GM18909 (cell line): ENCODE data around the gene ARL15.

Experiments
- ATAC-seq: cut with Tn5 transposase; IDR thresholded peaks from one replicate; pipeline ENCODE4 v1.9.1; 2021; ENCODE audit warnings: mild to moderate bottlenecking; ENCODE audit not compliant: unreplicated experiment, poor library complexity

Gene ARL15

DNA sequence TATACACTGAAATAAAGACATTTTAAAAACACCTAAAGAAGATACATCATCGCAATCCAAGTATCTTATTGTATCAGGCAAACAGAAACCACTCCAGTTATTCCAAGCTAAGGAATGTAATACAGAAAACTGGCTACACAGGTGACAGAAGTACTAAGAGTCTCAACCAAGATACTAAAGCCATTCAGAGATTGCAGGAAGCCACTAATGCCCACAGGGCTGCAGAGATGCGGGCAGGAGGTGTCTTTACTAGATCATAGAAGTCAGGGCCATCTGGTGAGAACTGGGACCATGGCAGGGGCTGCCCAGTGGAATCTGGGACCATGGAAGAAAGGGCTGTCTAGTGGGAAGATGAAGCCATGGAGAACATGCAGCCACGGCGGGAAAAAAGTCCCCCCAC lies 384.3 kb downstream of the ARL15 start:
- no peak for ATAC-seq

- no peak for ATAC-seq
Observed at GRCh38 chr5:53924392-53924791, 386.0 kb downstream of the ARL15 start.

DNA sequence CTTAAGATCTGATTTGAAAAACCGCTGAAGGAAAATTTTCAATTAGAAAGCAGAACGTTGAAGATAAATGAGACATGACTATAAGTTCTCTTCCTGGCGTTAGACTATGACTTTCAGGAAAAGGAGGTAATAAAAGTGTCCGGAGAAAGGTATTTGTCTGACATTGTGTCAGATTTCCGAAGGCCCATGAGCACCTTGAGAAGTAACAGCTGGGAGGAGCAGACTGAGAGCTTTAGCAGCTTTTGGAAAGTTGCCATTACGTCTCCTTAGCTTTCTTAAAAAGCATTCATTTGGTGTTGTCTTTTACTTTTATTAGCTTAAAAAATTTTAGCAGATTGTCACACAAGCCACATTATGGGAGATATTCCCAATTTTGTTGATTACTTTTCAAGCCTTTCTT lies 386.4 kb downstream of the ARL15 start:
- ATAC-seq: no peak

- no peak for ATAC-seq
Observed at GRCh38 chr5:53922508-53923498, 387.6 kb downstream of the ARL15 start.

- no peak for ATAC-seq
Observed at GRCh38 chr5:53917826-53918225, 392.5 kb downstream of the ARL15 start.

GRCh38 chr5:53917095-53917494 lies 393.3 kb downstream of the ARL15 start:
- ATAC-seq: no peak

DNA sequence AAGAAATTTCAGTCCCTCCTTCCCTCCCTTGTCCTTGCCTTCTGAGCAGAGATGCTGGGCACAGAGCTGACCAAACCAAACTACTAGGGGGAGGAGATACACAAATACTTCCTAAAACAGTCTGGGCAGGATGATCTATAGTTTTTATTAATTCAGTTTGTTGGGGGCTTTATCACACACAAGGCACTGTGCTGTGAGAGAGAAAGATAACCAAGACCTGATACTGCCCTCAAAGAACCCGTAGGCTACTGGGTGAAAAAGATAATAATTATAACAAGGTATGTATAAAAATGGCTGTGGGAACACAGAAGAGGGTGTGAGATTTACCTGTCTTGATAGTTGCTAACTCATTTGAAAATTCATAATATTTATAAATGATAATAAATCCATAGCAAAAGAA lies 395.3 kb downstream of the ARL15 start:
- no peak for ATAC-seq

DNA sequence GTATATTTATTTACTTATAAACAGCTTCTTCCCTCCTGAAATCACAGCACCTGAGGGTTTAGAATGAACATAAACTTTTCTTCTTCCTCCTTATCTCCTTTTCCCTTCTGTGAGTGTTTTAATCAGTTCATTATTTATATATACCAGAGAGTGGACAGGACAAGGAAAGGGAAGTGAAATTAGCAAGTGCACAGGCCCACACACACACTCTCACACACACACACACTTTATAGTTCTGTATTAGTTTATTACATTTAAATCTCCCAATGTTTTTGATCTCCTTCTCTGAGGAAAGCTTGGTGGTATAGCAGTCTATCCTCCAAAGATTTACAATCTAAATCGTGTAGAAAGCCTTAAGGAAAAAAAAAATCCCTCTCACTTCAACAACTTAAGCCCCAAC lies 396.4 kb downstream of the ARL15 start:
- no peak for ATAC-seq

DNA sequence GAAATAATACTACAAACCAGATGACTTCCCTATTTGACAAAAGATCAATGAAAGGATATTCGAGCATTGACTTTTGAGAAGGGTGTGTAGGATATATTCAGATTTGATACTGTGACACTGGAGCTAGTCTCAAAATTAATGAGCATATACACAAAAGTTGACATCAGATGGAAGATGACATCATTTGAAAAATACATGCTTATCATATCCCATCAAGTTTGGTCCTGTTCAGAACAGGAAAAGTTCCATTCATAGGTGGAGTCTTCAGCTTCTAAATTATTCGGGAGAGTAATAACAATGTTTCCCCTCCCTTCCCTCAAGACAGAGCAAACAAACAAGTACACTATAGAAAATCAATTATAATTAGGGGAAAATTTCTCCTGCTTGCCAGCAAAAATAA lies 401.6 kb downstream of the ARL15 start:
- no peak for ATAC-seq

- no peak for ATAC-seq
Observed at GRCh38 chr5:53907827-53908226, 402.5 kb downstream of the ARL15 start.

DNA sequence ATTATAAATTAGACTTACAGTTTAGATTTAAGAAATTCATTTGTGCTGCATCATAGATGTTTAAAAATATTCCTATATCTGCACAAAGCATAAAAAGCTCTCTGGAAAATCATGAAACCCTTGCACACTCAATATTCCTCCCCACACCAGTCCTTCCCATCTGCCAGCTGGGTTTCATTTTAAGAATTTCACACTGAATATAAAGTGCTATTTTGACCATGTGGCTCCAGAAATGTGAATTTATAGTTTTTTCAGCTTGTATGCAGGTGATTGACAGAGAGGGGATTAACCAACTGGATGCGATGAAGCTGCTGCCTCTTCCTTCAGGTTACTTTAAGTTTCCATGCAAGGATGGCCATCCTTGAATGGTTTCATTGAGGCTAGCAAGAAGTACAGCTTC lies 403.6 kb downstream of the ARL15 start:
- no peak for ATAC-seq

- ATAC-seq: no peak
Observed at GRCh38 chr5:53902296-53902907, 408.0 kb downstream of the ARL15 start.

- no peak for ATAC-seq
Observed at GRCh38 chr5:53900677-53901076, 409.7 kb downstream of the ARL15 start.

- no peak for ATAC-seq
Observed at GRCh38 chr5:53895091-53895683, 415.2 kb downstream of the ARL15 start.

DNA sequence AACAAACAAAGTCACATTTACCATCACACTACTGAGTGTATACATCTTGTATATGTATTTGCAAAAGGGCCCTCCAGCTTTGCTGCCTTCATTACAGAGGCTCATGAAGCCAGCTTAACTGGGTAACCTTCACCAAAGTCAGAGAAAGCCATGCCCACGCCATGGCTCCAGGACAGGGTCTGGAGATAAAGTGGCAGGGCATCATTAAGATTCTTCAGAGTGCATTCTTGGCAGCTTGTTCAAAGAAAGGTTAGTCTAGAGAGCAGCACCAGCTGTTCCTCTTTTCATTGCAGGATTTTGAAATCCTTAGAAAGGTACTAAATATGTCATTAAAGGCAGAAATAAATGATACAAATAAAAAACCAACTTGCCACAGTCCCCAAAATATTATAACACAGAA lies 416.7 kb downstream of the ARL15 start:
- no peak for ATAC-seq

GRCh38 chr5:53892224-53892623 lies 418.1 kb downstream of the ARL15 start:
- ATAC-seq: no peak

DNA sequence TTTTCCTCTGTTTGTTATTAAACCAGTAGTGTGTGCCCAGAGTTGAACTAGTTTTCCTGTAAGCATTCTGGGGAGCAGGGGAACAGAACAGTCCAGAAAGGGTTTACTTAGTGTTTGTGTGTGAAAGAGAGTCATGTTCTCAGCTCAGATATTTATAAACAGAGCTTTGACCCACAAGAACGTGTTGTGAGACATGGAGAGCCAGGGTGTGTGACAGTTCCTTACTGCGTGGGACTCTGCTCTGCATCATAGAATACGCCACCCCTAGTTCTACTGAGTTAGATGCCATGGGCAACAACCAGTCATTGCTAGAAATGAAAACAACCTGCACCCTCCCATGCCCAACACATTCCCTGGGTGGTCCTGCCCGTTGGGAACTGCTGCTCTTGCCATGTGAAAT lies 419.2 kb downstream of the ARL15 start:
- ATAC-seq: no peak

DNA sequence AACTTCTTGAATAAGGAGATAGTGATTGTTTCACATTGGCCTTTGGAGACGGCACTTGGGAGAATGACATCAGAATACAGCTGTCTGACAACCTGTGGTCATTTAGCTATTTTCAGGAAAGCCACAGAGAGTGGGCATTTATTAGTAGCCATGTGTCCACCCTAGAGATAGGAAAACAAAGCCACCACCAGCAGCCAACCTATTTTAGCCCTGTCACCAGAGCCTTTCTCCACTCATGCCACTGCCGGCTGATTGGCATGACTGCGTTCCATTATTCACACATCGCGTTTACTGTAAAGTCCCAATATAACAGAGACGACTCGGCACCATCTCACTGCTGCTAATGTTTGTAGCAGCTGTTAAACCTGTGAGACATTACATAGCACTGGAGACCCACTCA lies 419.9 kb downstream of the ARL15 start:
- no peak for ATAC-seq

GRCh38 chr5:53884844-53885243 lies 425.5 kb downstream of the ARL15 start:
- ATAC-seq: no peak

DNA sequence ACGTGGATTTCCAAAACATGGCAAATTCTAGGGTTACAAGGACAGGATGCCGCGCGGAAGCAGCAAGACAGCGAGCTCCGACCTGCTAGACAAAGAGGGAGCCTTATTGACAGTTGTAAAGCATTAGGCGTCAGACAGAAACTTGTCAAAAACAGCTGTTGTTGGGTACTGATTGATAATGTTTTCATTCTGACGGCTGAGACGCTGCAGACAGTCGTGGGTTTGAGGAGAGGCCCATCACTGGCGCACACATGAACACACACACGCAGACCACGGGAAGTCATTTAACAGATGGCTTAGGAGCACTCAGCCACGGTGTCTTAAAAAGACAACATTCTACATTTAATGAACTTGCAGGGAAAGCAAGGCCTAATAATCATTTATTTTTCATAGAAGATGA lies 426.0 kb downstream of the ARL15 start:
- no peak for ATAC-seq

GRCh38 chr5:53882676-53883031 lies 427.7 kb downstream of the ARL15 start:
- ATAC-seq: no peak
